Esophagus muscularis mucosa (tissue), 4 donors: ENCODE data around the gene TEX14.
"Not testable (repeated sequence)": the region's sequence is repeated elsewhere in the genome, so short reads cannot be mapped to it uniquely, and the experiment has no call there.

Experiments
- CTCF ChIP-seq, 3 experiments: fragments of 200-600 bp in 2 of 3; fragments of 450-650 bp in 1 of 3; sonication (generic) in 2 of 3; IDR thresholded peaks; one replicate each; pipeline ENCODE4 v1.5.1; 2017 to 2019; ENCODE audit warnings: antibody characterized with exemption in 3 of 3, mild to moderate bottlenecking in 2 of 3, moderate library complexity in 1 of 3
- EP300 ChIP-seq: sonication (generic); formaldehyde crosslinking; IDR thresholded peaks from one replicate; pipeline ENCODE4 v1.6.1; 2017; ENCODE audit warnings: antibody characterized with exemption
- POLR2A ChIP-seq: fragments of 450-650 bp; IDR thresholded peaks from one replicate; pipeline ENCODE4 v1.6.1; 2017; ENCODE audit warnings: antibody characterized with exemption, moderate library complexity, mild to moderate bottlenecking, low read depth
- POLR2AphosphoS5 ChIP-seq, 2 donors: sonication (generic); formaldehyde crosslinking; IDR thresholded peaks; one replicate each; pipeline ENCODE4 v1.6.1; 2017; ENCODE audit warnings: antibody characterized with exemption in 2 of 2

- not testable (repeated sequence) for TF ChIP-seq POLR2A; CTCF (IDR thresholded peaks at IDR 0.05); EP300; POLR2AphosphoS5 (IDR thresholded peaks at IDR 0.05)
These were observed 13.6 kb downstream of the TEX14 start for GRCh38 chr17:58678287-58678686.
